ENCODE measurements around the gene BEX3.

The BEX3 gene

DNA sequence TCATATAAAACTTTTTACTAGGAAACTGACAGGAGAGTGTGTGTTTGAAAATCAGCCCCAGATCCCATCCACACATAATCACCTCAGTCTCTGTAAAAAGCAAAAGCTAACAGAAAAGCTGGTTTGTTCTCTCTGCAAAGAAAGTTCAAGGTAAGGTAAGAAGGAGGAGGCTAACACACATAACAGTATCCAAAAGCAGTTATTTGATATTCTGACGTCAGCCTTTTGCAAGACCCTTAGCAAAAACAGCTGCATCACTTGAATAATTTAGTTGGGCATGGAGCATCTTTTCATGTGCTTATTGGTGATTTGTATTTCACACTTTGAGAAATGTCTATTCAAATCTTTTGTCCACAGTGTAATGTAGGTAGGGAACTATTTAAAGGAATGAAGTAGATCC is 14.5 kb upstream of the BEX3 start:
- DNase-seq (ENCODE audit: low read depth): no peak
- TF ChIP-seq, protein P1, sequence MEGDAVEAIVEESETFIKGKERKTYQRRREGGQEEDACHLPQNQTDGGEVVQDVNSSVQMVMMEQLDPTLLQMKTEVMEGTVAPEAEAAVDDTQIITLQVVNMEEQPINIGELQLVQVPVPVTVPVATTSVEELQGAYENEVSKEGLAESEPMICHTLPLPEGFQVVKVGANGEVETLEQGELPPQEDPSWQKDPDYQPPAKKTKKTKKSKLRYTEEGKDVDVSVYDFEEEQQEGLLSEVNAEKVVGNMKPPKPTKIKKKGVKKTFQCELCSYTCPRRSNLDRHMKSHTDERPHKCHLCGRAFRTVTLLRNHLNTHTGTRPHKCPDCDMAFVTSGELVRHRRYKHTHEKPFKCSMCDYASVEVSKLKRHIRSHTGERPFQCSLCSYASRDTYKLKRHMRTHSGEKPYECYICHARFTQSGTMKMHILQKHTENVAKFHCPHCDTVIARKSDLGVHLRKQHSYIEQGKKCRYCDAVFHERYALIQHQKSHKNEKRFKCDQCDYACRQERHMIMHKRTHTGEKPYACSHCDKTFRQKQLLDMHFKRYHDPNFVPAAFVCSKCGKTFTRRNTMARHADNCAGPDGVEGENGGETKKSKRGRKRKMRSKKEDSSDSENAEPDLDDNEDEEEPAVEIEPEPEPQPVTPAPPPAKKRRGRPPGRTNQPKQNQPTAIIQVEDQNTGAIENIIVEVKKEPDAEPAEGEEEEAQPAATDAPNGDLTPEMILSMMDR (IDR thresholded peaks at IDR 0.05; ENCODE audit: control insufficient read depth, extremely low read depth, insufficient read depth): no peak
- H3K4me3 ChIP-seq (ENCODE audit: low read depth, low read length): no peak overlapping the region

DNA sequence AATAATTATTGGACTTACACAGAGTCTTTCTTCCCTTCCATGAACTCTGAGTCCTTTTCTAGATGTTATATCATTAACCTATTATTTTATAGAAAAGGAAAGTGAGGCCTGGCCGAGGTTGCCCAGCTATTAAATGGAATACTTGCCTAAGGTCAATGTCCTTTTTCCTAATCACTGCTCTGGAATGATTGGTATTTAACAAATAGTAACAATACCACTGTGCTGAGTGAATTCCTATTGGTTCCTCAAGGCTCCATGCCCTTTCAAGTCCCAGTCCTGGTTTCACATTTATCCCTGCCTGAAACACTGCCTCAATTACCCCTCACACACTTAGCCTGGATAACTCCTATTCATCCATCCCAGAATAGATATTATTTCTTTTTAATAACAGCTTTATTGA is 13.9 kb upstream of the BEX3 start:
- DNase-seq (ENCODE audit: low read depth): no peak
- H3K4me3 ChIP-seq (ENCODE audit: low read depth, low read length): no peak overlapping the region
- TF ChIP-seq, protein P1 (IDR thresholded peaks at IDR 0.05; ENCODE audit: control insufficient read depth, extremely low read depth, insufficient read depth): no peak

DNA sequence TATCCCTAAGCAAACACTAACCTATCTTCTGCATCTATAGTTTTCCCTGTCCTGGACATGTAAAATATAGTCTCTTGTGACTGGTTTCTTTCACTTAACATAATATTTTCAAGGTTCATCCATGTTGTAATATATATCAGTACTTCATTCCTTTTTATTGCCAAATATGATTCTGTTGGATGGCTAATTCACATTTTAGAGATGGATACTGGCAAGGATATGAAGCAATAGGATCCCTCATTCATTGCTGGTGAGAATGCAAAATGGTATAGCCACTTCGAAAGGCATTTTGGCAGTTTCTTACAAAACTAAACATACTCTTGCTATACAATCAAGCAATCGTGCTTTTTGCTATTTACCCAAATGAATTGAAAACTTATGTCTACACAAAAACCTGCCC is 13.3 kb upstream of the BEX3 start:
- no peak for DNase-seq (ENCODE audit: low read depth)
- no peak overlapping the region for H3K4me3 ChIP-seq (ENCODE audit: low read depth, low read length)
- TF ChIP-seq, protein P1 (IDR thresholded peaks at IDR 0.05; ENCODE audit: control insufficient read depth, extremely low read depth, insufficient read depth): no peak

DNA sequence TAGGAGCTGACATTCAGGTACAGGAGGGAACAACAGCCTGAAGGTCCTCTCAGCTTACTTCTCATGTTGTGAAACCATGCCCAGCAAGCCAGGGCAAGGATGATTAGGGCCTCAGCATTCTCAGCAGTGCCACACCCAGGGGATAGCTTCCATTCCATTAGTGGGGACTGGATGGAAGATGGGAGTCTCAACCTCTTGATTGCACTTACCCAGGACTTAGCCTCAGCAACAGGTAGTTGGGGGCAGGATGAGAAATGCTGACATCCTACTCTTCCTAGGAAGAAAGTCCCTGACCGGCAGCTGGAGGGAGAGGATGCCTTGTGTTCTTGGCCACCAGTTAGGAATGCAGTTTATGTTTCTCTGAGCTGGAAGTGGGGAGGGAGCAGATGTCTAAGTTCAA is 8.8 kb upstream of the BEX3 start:
- H3K4me3 ChIP-seq (ENCODE audit: low read depth, low read length): no peak overlapping the region
- TF ChIP-seq, protein P1 (IDR thresholded peaks at IDR 0.05; ENCODE audit: control insufficient read depth, extremely low read depth, insufficient read depth): no peak
- DNase-seq (ENCODE audit: low read depth): no peak

DNA sequence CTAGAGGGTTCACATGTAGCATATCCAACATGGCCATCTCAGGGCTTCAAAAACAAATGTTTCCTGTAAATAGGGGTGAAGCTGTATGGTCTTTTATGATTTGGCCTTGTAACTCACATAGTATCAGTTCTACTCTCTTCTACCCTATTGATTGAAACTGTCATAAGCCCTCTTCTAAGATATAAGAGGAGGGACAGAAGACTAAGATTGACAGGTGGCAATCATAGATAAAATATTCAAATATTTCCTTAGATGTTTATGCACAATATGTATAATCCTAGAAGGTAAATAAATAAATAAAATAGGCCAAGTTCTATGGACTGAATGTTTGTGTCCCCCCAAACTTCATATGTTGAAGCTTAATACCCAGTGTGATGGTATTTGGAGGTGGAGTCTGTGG is 6.9 kb upstream of the BEX3 start:
- H3K4me3 ChIP-seq (ENCODE audit: low read depth, low read length): no peak overlapping the region
- DNase-seq (ENCODE audit: low read depth): no peak
- TF ChIP-seq, protein P1 (IDR thresholded peaks at IDR 0.05; ENCODE audit: control insufficient read depth, extremely low read depth, insufficient read depth): no peak

DNA sequence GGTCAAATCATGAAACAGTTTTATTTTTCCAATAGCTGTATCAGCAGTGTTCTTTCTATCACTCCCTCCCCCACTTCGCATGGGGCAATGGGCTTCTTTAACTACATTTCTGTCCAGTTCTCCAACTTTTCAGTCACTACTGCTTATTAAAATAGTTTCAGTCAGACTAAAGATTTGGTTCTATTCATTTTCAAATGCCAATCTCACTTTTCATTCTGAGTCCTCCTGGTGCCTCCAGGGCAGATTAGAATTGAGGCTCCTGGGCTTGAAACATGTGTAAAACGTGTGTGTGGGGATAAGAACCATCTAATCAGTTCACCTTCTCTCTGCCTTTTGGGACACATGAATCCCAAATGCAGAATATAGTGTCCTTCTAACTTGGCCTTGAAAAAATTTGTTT is 3.5 kb upstream of the BEX3 start:
- DNase-seq (ENCODE audit: low read depth): no peak
- TF ChIP-seq, protein P1 (IDR thresholded peaks at IDR 0.05; ENCODE audit: control insufficient read depth, extremely low read depth, insufficient read depth): no peak
- H3K4me3 ChIP-seq (ENCODE audit: low read depth, low read length): no peak overlapping the region

DNA sequence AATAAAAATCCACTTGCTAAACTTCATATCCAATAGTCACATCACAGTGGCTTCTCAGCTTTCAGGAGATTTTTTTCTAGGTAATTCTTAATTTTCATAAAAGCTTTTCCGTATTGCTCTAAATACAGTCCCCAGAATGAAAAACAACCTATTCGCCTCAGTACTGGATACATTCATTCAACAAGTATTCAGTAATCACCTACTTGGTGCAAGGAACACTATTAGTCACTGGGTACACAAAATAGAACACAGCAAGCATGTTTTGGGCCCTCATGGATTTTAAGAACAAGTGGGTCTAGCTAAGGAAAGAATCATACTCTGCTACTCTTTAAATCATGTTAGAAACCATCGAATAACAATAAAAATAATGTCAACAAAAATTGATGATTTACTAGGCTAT is 2.8 kb upstream of the BEX3 start:
- TF ChIP-seq, protein P1 (IDR thresholded peaks at IDR 0.05; ENCODE audit: control insufficient read depth, extremely low read depth, insufficient read depth): no peak
- no peak for DNase-seq (ENCODE audit: low read depth)
- H3K4me3 ChIP-seq (ENCODE audit: low read depth, low read length): no peak overlapping the region

Data from LNCaP clone FGC (cell line).